Gastrocnemius medialis (tissue), 4 donors: ENCODE results near the gene GMNN. TPM values are rescaled to one million over a fixed set of nuclear protein-coding genes. Genes with fewer than 3 reads are reported as not detected.

Experiments
- ATAC-seq, 2 donors: fragments of 150-250 bp; one replicate each; pipeline ENCODE4 v1.9.1; 2016
- DNase-seq, 2 donors: peaks; one replicate each; pipeline ENCODE4 v3.0.0-alpha.2; 2019
- H3K27ac ChIP-seq, 4 donors: fragments of 200-600 bp; sonication (generic); 1 replicate in 1 of 4; 2 replicates in 3 of 4; pipeline ENCODE4 v1.5.1; 2016 to 2018; ENCODE audit warnings: mild to moderate bottlenecking in 2 of 4, moderate library complexity in 1 of 4
- H3K27me3 ChIP-seq, 3 donors: fragments of 200-600 bp; sonication (generic) in 2 of 3; 1 replicate in 1 of 3; 2 replicates in 2 of 3; pipeline versions ENCODE4 v1.5.1 to v1.6.0; 2016 to 2019; ENCODE audit warnings: mild to moderate bottlenecking in 1 of 3, moderate library complexity in 1 of 3
- H3K36me3 ChIP-seq, 2 donors: fragments of 200-600 bp; sonication (generic) in 1 of 2; one replicate each; pipeline ENCODE4 v1.5.1; 2017 to 2018
- H3K4me1 ChIP-seq, 2 donors: fragments of 200-600 bp; sonication (generic) in 1 of 2; one replicate each; pipeline ENCODE4 v1.5.1; 2016 to 2017; ENCODE audit warnings: mild to moderate bottlenecking in 2 of 2
- H3K4me3 ChIP-seq, 4 donors: fragments of 200-600 bp; sonication (generic) in 3 of 4; 1 replicate in 1 of 4; 2 replicates in 3 of 4; pipeline ENCODE4 v1.5.1; 2016 to 2019; ENCODE audit warnings: mild to moderate bottlenecking in 2 of 4
- H3K9me3 ChIP-seq, 3 donors: fragments of 200-600 bp; sonication (generic) in 2 of 3; 1 replicate in 1 of 3; 2 replicates in 2 of 3; pipeline ENCODE4 v1.5.1; 2016 to 2019
- POLR2A ChIP-seq, 2 donors: fragments of 450-650 bp; IDR thresholded peaks; one replicate each; pipeline ENCODE4 v1.6.1; 2017; ENCODE audit warnings: antibody characterized with exemption in 2 of 2, mild to moderate bottlenecking in 2 of 2, moderate library complexity in 2 of 2
- in situ Hi-C, 4 donors: fragments of 200-750 bp; cut with MboI; loops; one replicate each; pipeline versions ENCODE4 v1.15.0 to v1.8.0; 2017; ENCODE audit warnings: low sequenced_read_pairs in 4 of 4
- intact Hi-C: fragments of 100-400 bp; cut with DNase I; formaldehyde crosslinking; loops from one replicate; pipeline ENCODE4 v1.15.1; 2023; ENCODE audit warnings: low total_unique reads
- total RNA-seq, 4 donors: library from RNA; depleted of rRNA; stranded (reverse); fragments of >200 nt; gene quantifications; one replicate each; pipeline versions ENCODE4 v1.1.0 to v1.2.3, GENCODE V29; 2016
- TF ChIP-seq, protein P1 (sequence below), 5 experiments: fragments of 450-650 bp in 3 of 5; fragments of 200-600 bp in 2 of 5; sonication (generic) in 2 of 5; IDR thresholded peaks in 4 of 5; conservative IDR thresholded peaks in 1 of 5; 1 replicate in 4 of 5; 2 replicates in 1 of 5; pipeline ENCODE4 v1.5.1; 2016 to 2019; ENCODE audit warnings: antibody characterized with exemption in 5 of 5, mild to moderate bottlenecking in 3 of 5, moderate library complexity in 3 of 5

Gene GMNN
- total RNA-seq, 4 donors from 2014 or later: 2.6 to 4.4 (median 3.3) TPM

DNA sequence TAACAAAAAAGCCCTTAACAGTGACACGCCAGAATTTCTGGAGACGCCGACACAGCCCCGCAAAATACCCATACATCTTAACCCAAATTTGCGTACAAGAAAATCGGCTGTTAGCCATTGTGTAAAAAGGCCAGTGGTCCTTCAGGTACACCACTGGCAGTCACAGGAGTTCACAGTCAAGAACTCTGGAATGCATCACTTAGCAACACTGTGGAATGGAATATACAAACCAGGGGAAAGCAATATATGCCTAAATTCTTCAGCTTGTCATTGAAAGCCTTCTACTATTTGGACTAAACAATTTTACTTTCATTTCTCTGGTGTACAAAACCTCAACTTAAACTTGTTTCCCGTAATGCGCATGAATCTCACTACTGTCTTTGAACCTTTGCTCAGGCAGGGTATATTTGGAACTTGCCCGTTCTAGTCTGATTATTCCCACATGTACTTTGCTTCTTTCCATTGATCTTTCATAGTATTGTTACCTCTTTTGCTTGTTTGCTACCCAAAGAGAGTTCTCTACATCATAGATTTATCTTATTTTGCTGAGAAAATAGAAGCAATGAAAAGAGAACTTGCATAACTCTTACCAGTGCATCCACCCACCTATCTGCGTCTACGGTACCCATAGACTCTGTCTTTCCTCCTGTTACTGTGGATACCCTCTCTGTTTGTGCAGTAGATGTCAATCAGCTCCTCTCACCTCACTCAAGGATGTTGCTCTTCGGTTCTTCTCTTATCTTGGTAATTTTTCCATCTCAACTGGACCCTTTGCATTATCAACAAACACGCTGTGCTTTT, 24.2 kb downstream of the GMNN start, which contains the start of gene ARMH2:
TSS of gene ARMH2 (minus strand) at position 178 of the 801 bp plus-strand sequence. CDS start at position 118, 60 bp downstream.
- Histone ChIP-seq H3K36me3 (peaks cover 0 to 5% of the 10 kb centered on the region in 2 donors), H3K4me3 (no peak within 1 kb of the TSS), H3K27ac (no peak within 1 kb of the TSS), H3K27me3 (no peaks in the 10 kb centered on the region), H3K4me1 (no peaks in the 10 kb centered on the region), H3K9me3 (no peaks in the 10 kb centered on the region)
- intact Hi-C loops (no loop called here), in situ Hi-C loops (no loop called here)
- no peak for ATAC-seq
- DNase-seq: no peak
- TF ChIP-seq, protein P1, sequence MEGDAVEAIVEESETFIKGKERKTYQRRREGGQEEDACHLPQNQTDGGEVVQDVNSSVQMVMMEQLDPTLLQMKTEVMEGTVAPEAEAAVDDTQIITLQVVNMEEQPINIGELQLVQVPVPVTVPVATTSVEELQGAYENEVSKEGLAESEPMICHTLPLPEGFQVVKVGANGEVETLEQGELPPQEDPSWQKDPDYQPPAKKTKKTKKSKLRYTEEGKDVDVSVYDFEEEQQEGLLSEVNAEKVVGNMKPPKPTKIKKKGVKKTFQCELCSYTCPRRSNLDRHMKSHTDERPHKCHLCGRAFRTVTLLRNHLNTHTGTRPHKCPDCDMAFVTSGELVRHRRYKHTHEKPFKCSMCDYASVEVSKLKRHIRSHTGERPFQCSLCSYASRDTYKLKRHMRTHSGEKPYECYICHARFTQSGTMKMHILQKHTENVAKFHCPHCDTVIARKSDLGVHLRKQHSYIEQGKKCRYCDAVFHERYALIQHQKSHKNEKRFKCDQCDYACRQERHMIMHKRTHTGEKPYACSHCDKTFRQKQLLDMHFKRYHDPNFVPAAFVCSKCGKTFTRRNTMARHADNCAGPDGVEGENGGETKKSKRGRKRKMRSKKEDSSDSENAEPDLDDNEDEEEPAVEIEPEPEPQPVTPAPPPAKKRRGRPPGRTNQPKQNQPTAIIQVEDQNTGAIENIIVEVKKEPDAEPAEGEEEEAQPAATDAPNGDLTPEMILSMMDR (IDR thresholded peaks at IDR 0.05 in 4 of 5, conservative IDR thresholded peaks at IDR 0.05 in 1 of 5): no peak
- TF ChIP-seq POLR2A (IDR thresholded peaks at IDR 0.05): no peak

DNA sequence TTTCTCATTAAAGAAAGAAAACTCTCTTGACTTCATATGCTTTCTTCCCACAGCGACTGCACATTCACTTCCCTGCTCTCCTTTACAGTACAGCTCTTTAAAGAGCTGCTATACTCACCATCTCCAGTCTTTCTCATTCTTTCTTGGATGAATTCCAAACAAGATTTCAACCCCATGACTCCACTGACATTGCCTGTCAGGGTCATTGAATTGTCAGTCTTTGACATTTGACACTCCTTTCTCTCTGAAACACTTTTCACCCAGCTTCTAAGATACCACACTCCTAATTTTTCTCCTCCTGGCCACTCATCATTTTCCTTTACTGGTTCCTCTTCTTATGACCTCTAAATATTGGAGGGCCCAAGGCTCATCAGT, 24.8 kb downstream of the GMNN start:
- DNase-seq (no peak), ATAC-seq (no peak)
- Histone ChIP-seq H3K9me3 (no peaks in the 10 kb centered on the region), H3K36me3 (peaks cover 0 to 6% of the 10 kb centered on the region in 2 donors), H3K4me3 (no peak overlapping the region), H3K27ac (no peak overlapping the region), H3K27me3 (no peaks in the 10 kb centered on the region), H3K4me1 (no peaks in the 10 kb centered on the region)
- TF ChIP-seq, protein P1 (IDR thresholded peaks at IDR 0.05 in 4 of 5, conservative IDR thresholded peaks at IDR 0.05 in 1 of 5): no peak
- no peak for TF ChIP-seq POLR2A (IDR thresholded peaks at IDR 0.05)
- in situ Hi-C loops: no loop called here
- intact Hi-C loops: no loop called here

- H3K27me3 ChIP-seq: no peaks in the 10 kb centered on the region
- in situ Hi-C loops: no loop called here
These were observed 27.7 kb downstream of the GMNN start for GRCh38 chr6:24802271-24803059.

GRCh38 chr6:24807584-24807983, 32.8 kb downstream of the GMNN start:
- Histone ChIP-seq H3K4me3 (no peak overlapping the region), H3K27ac (no peak overlapping the region), H3K4me1 (no peaks in the 10 kb centered on the region), H3K27me3 (no peaks in the 10 kb centered on the region), H3K9me3 (no peaks in the 10 kb centered on the region), H3K36me3 (peaks cover 0 to 48% of the 10 kb centered on the region in 2 donors)
- TF ChIP-seq, protein P1 (IDR thresholded peaks at IDR 0.05 in 4 of 5, conservative IDR thresholded peaks at IDR 0.05 in 1 of 5): no peak
- TF ChIP-seq POLR2A (IDR thresholded peaks at IDR 0.05): no peak
- DNase-seq (no peak), ATAC-seq (no peak)
- intact Hi-C loops: no loop called here
- in situ Hi-C loops: no loop called here

More at GRCh38 chr6:24802271-24803059, 27.7 kb downstream of the GMNN start:
- no peak overlapping the region for H3K4me3 ChIP-seq
- intact Hi-C loops: no loop called here
- H3K9me3 ChIP-seq: no peaks in the 10 kb centered on the region
- H3K36me3 ChIP-seq: peaks cover 0 to 20% of the 10 kb centered on the region in 2 donors
- H3K4me1 ChIP-seq: no peaks in the 10 kb centered on the region
- H3K27ac ChIP-seq: no peak overlapping the region
- TF ChIP-seq, protein P1 (IDR thresholded peaks at IDR 0.05 in 4 of 5, conservative IDR thresholded peaks at IDR 0.05 in 1 of 5): no peak
- no peak for TF ChIP-seq POLR2A (IDR thresholded peaks at IDR 0.05)
- DNase-seq: no peak
- no peak for ATAC-seq
